ENCODE measurements around the gene ISG20.

ISG20 gene

GRCh38 chr15:88650556-88650955 is 11.7 kb downstream of the ISG20 start:
- Mint-ChIP-seq H3K4me3 (no peak overlapping the region), H3K27ac (peak overlapping the region; percentile 97), H3K9me3 (no peaks in the 10 kb centered on the region), H3K36me3 (ENCODE audit: low read depth) (peaks cover 64% of the 10 kb centered on the region), H3K4me1 (ENCODE audit: low read depth) (peaks cover 86% of the 10 kb centered on the region), H3K27me3 (no peaks in the 10 kb centered on the region)
- DNase-seq, result peak; percentile 28

DNA sequence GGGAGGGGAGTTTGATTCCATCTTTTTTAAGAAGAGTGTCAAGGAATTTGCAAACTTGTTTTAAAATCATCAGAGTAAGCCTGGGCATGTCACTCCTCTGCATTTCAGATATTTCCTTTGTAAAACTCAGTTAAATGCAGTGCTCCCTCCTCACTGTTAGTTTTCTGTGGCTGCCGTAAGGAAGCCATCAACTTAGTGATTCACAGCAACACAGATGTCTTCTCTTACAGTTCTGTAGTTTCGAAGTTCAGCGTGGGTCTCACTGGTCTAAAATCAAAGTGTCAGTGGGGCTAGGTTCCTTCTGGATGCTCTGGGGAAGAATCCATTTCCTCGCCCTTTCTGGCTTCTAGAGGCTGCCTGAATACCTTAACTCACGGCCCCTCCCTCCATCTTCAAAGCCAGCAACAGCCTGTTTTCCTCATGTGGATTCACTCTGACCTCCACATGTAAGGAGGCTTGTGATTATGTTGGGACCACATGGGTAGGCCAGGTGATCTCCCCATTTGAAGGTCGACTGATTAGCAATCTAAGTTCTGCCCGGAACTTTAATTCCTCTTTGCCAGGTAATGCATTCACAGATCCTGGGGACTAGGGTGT is 12.4 kb downstream of the ISG20 start:
- Mint-ChIP-seq H3K9me3 (no peaks in the 10 kb centered on the region), H3K36me3 (ENCODE audit: low read depth) (peaks cover 58% of the 10 kb centered on the region), H3K27ac (peak overlapping the region; percentile 97), H3K4me3 (no peak overlapping the region), H3K27me3 (no peaks in the 10 kb centered on the region), H3K4me1 (ENCODE audit: low read depth) (peaks cover 86% of the 10 kb centered on the region)
- DNase-seq, result no peak

- H3K36me3 Mint-ChIP-seq (ENCODE audit: low read depth), result peaks cover 52% of the 10 kb centered on the region
Observed at GRCh38 chr15:88651971-88652370, 13.2 kb downstream of the ISG20 start.

DNA sequence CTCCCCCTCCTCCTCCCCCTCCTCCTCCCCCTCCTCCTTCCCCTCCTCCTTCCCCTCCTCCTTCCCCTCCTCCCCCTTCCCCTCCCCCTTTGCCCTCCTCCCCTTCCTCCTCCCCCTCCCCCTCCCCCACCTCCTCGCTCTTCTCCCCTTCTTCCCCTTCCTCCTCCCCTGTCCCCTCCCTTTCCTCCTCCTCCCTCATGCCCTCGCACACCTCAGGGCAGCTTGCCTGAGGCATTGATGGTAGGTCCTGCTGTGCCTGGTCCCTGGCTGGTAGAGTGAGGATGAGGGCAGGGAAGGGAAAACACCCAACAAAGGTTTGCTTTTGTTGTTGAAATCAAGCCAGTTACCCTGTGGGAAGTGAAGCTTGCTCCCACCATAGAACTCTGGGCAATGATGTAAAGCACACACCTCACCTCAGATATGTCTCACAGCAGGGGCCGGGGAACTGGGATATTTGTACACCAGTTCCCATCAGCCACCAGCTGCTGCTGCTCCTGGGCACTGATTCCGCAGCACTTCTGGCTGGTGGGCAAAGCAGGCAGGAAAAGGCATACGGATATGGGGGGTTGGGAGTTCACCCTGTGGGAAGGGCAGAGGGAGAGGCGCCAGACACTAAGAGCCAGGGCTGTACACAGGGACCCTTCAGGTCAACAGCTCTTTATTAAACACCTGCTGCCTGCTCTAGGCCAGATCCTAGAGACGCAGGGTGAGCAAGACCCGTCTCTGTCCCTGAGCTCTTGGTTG is 13.8 kb downstream of the ISG20 start:
- Mint-ChIP-seq H3K4me1 (ENCODE audit: low read depth) (peaks cover 84% of the 10 kb centered on the region), H3K4me3 (no peak overlapping the region), H3K27me3 (no peaks in the 10 kb centered on the region), H3K36me3 (ENCODE audit: low read depth) (peaks cover 46% of the 10 kb centered on the region), H3K9me3 (no peaks in the 10 kb centered on the region), H3K27ac (peak overlapping the region; percentile 91)
- DNase-seq, result peak; percentile 31

More at GRCh38 chr15:88651971-88652370, 13.2 kb downstream of the ISG20 start:
- DNase-seq, result peak; percentile 30
- H3K9me3 Mint-ChIP-seq, result no peaks in the 10 kb centered on the region
- H3K27ac Mint-ChIP-seq, result peak overlapping the region; percentile 97
- no peak overlapping the region for H3K4me3 Mint-ChIP-seq
- peaks cover 84% of the 10 kb centered on the region for H3K4me1 Mint-ChIP-seq (ENCODE audit: low read depth)
- no peaks in the 10 kb centered on the region for H3K27me3 Mint-ChIP-seq

DNA sequence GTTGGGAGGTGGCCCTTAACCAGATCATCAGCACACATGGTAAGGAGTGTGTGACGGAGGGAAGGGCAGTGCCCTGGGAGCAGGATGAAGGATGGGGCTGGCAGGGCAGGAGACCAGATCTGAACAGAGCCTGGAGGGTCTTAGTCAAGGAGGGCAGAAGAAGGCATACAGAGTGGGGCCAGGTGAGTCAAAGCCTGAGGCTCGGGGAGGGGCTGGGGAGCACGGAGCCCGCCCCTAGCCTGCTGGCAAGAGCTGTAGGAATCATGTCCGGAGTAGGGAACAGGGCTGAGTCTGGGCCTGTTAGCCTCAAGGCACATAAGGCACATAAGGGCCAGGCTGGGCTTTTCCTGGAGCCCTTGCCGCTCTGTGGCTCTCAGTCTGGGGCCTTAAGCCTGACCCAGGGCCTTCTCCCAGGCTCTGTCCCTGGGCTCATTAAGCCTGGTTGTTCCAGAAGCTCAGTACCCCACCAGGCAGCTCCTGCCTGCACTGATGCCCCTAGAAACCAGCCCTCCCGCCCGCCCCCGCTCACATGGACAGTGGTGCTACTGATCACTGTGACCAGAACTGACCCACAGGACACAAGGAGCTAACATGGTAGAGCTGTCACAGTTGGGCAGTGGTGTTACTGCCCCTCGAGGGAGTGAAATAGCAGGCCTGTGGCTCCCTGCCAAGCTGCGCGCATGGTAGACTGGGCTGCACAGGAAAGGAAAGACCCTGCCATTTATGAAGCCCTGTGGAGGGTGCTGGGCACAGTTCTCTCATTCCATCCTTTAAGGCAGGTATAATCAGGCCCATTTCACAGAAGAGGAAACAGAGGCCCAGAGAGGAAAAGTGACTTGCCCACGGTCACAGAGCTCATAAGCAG is 14.6 kb downstream of the ISG20 start:
- DNase-seq, result peak; percentile 31
- H3K4me3 Mint-ChIP-seq, result no peak overlapping the region
- H3K27me3 Mint-ChIP-seq, result no peaks in the 10 kb centered on the region
- no peaks in the 10 kb centered on the region for H3K9me3 Mint-ChIP-seq
- H3K36me3 Mint-ChIP-seq (ENCODE audit: low read depth), result peaks cover 43% of the 10 kb centered on the region
- H3K4me1 Mint-ChIP-seq (ENCODE audit: low read depth), result peaks cover 84% of the 10 kb centered on the region
- peak overlapping the region; percentile 91 for H3K27ac Mint-ChIP-seq

DNA sequence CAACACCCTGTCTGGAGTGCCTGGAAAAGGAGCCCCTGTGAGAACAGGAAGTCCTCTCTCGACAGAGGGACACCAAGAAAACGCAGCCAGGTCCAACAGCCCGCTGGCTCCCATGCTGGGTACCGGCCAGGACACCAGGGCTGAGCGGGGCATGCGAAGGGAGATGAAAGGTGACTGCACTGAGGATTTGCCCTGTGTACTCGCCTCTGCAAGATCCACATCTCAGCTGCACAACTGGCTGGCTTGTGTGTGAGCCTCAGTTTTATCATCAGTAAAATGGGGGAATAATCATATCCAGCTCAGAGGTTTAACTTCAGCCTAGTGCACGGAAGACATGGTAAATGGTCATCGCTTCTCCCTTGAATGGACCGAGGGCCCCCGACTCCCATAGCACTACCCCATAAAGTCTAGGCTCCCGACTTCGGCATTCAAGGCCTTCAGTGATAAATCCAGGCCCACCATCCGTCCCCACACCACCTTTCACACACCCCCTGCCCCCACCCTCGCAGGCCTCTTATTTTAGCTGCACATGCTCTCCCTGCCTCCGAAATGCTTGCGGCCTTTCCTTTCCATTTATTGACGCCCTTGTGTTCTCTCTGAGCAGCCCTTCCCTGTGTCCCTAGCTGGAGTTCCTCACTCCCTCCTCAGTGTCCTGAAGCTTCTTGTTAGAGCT is 15.8 kb downstream of the ISG20 start:
- Mint-ChIP-seq H3K27me3 (no peaks in the 10 kb centered on the region), H3K4me3 (no peak overlapping the region), H3K4me1 (ENCODE audit: low read depth) (peaks cover 84% of the 10 kb centered on the region), H3K9me3 (no peaks in the 10 kb centered on the region), H3K27ac (peak overlapping the region; percentile 30), H3K36me3 (ENCODE audit: low read depth) (peaks cover 33% of the 10 kb centered on the region)
- DNase-seq, result no peak

GRCh38 chr15:88655103-88655553 is 16.3 kb downstream of the ISG20 start:
- DNase-seq, result peak; percentile 31
- no peak overlapping the region for H3K4me3 Mint-ChIP-seq
- H3K4me1 Mint-ChIP-seq (ENCODE audit: low read depth), result peaks cover 83% of the 10 kb centered on the region
- H3K27ac Mint-ChIP-seq, result peak overlapping the region; percentile 20
- no peaks in the 10 kb centered on the region for H3K27me3 Mint-ChIP-seq
- no peaks in the 10 kb centered on the region for H3K9me3 Mint-ChIP-seq
- peaks cover 30% of the 10 kb centered on the region for H3K36me3 Mint-ChIP-seq (ENCODE audit: low read depth)

DNA sequence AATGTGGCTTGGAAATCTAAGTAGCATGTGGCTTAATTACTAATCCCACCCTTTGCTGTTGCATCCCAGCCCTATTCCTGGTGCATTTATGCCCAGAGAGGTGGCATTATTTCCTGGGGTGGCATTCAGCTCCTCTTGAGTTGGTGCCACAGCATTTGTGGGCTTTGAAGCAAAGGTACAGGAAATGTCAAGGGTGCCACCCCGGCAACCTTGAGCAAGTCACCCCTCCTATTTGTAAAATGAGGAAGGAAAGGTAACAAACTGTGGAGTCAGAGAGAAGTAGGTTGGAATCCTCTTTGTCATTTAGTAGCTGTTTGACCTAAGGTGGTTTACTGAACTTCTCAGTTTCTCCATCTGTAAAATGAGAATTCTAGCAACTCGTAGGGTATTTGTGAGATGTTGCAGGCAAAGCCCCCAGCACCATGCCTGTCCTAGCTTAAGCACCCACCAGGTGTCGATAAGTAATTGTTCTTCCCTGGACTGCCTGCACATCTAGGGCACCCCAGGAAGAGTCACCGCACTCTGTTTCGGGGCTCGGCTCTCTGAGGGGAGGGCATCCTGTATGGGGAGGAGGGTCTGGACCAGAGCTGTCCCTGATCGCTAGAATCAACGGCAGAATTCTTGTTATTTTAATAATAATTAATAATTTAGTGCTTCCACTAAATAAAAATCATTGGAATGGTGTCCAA is 17.1 kb downstream of the ISG20 start:
- Mint-ChIP-seq H3K36me3 (ENCODE audit: low read depth) (peaks cover 27% of the 10 kb centered on the region), H3K4me1 (ENCODE audit: low read depth) (peaks cover 85% of the 10 kb centered on the region), H3K27me3 (no peaks in the 10 kb centered on the region), H3K4me3 (no peak overlapping the region), H3K27ac (peak overlapping the region; percentile 61), H3K9me3 (no peaks in the 10 kb centered on the region)
- no peak for DNase-seq

GRCh38 chr15:88656760-88657221 is 18.0 kb downstream of the ISG20 start:
- no peak for DNase-seq
- peak overlapping the region; percentile 63 for H3K27ac Mint-ChIP-seq
- peaks cover 80% of the 10 kb centered on the region for H3K4me1 Mint-ChIP-seq (ENCODE audit: low read depth)
- peaks cover 20% of the 10 kb centered on the region for H3K36me3 Mint-ChIP-seq (ENCODE audit: low read depth)
- no peak overlapping the region for H3K4me3 Mint-ChIP-seq
- no peaks in the 10 kb centered on the region for H3K9me3 Mint-ChIP-seq
- H3K27me3 Mint-ChIP-seq, result no peaks in the 10 kb centered on the region

- Mint-ChIP-seq H3K4me1 (ENCODE audit: low read depth) (peaks cover 78% of the 10 kb centered on the region), H3K27ac (peak overlapping the region; percentile 63), H3K27me3 (no peaks in the 10 kb centered on the region), H3K4me3 (no peak overlapping the region), H3K36me3 (ENCODE audit: low read depth) (peaks cover 20% of the 10 kb centered on the region), H3K9me3 (no peaks in the 10 kb centered on the region)
- no peak for DNase-seq
Observed at GRCh38 chr15:88657326-88658069, 18.7 kb downstream of the ISG20 start.

DNA sequence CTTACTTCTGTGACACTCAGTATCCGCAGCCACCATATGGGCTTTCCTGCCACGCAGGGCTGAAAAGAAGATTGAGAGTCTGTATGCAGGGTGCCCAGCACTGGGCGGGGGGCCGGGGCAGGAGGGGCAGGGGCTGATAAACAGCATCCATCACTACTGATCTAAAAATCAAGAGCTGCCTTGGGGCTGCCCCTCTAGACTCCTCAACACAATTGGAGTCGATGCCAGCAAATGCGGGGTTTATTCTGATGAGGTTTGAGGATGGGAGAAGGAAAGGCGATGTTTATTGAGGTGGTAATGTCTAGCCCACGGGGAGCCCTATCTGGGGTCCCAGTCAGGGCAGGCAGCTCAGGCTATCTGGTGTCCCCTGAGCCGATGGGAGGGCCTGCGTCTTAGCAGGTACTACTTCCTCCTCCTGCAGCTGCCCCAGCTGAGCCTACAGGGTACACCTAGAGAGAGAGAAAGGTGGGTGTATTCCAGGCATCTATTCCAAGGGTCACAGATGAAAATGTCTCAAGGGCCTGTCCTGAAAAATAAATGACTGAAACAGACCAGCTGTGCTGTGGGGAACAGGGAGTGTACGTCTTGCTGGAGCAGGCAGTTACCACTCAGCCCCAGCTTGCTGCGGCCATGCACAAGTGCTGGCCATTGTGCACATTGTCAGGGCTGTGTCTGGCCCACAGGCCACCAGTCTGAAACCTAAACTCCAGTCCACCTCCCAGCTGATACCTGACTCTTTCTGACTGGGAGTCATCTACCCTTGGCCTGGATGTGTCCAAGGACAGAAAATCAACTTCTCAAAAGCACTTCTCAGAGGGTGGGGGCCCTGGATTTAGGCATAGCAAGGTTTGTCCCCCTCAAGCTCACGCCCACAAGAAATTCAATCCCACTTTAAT is 19.5 kb downstream of the ISG20 start:
- no peaks in the 10 kb centered on the region for H3K27me3 Mint-ChIP-seq
- no peak overlapping the region for H3K4me3 Mint-ChIP-seq
- DNase-seq, result no peak
- H3K4me1 Mint-ChIP-seq (ENCODE audit: low read depth), result peaks cover 75% of the 10 kb centered on the region
- H3K9me3 Mint-ChIP-seq, result no peaks in the 10 kb centered on the region
- H3K27ac Mint-ChIP-seq, result peak overlapping the region; percentile 63
- peaks cover 12% of the 10 kb centered on the region for H3K36me3 Mint-ChIP-seq (ENCODE audit: low read depth)
